HG02870 (cell line): ENCODE results near the gene SLCO1C1.
"Not testable (repeated sequence)": the region's sequence is repeated elsewhere in the genome, so short reads cannot be mapped to it uniquely, and the experiment has no call there.

Experiments used
- ATAC-seq: cut with Tn5 transposase; IDR thresholded peaks from one replicate; pipeline ENCODE4 v1.9.1; 2021; ENCODE audit warnings: mild to moderate bottlenecking, moderate library complexity; ENCODE audit not compliant: unreplicated experiment

Gene SLCO1C1

DNA sequence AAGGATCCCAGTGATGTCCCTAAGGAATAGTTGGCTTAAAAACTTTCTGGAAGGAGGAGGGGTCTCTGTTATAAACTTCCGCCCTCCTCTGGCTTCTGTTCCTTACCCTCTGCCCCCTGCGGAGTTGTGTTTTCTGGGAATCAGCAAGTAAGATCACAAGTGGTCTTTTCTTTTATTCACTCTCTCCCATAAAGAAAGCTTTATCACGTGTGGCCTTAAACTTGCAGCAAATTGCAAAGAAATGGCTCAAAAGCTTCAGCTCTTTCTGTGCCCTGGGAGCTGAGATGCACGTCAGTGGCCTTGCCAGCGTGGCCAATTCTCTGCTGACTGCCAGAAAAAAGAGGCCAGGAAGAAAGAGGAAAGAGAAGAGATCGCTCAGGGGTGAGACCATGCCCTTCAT is at the start of gene SLCO1C1:
Gene SLCO1C1, plus strand, starts transcription at position 101 of the 400 bp plus-strand sequence. CDS start 4,245 bp downstream, outside the sequence.
- ATAC-seq, result no peak

DNA sequence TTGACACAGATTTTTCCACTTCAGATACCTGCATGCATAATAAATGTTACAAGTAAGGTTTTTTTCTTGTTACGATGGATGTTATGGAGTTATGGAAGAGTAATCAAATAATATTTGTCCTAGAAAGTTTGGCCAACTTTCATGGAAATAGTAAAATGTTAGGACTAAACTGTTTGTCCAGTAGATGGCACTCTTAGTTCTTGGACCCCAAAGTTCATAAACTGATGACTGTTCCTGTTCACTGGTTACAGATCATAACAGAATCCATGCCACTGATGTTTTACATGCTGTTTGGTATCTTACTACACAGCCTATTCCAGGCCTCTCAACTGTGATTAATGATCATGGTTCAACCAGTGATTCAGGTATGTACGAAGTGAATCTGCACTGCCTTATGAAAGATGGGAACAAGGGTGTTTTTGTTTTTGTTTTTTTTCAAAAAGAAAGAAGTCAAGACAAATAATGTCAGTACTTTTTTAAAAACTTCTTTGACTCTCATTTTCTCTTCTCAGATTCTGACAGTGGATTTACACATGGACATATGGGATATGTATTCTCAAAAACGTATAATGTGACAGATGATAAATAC is 48.8 kb upstream of the SLCO1C1 start:
- no peak for ATAC-seq

DNA sequence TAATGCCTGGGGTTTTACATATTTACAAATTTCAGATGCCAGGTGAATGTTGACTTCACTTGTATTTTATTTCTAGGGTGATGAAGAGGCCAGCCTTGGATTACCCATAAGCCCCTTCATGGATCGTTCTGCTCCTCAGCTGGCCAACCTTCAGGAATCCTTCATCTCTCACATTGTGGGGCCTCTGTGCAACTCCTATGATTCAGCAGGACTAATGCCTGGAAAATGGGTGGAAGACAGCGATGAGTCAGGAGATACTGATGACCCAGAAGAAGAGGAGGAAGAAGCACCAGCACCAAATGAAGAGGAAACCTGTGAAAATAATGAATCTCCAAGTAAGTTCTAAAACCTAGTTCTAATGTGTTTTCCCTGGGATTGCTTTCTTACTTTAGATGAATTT is 41.3 kb upstream of the SLCO1C1 start:
- ATAC-seq, result no peak

DNA sequence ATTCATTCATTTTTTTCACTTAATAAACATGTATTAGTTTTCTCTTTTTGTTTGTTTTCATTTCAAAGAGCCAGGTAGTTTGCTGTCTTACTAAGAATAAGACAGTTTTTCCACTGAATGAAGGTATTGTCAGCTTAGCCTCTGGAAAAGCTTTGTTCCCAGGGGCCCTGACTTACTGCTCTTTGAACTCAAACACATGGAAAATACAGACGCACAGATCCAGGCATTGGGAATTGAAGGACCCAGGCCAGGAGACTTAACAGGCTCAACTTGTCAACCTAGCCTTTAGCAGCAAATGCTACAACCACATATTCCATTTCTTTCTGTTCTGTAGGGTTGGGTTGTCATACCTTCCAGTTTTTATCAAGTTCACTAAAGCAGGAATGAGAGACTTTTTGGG is 38.5 kb upstream of the SLCO1C1 start:
- ATAC-seq, result no peak

GRCh38 chr12:20657496-20657895 is 37.6 kb upstream of the SLCO1C1 start:
- no peak for ATAC-seq

- no peak for ATAC-seq
Measured at GRCh38 chr12:20681334-20681733, 13.8 kb upstream of the SLCO1C1 start.

- no peak for ATAC-seq
Measured at GRCh38 chr12:20696181-20696905, 1.2 kb downstream of the SLCO1C1 start.

- ATAC-seq, result no peak
Measured at GRCh38 chr12:20701106-20701505, 6.0 kb downstream of the SLCO1C1 start.

DNA sequence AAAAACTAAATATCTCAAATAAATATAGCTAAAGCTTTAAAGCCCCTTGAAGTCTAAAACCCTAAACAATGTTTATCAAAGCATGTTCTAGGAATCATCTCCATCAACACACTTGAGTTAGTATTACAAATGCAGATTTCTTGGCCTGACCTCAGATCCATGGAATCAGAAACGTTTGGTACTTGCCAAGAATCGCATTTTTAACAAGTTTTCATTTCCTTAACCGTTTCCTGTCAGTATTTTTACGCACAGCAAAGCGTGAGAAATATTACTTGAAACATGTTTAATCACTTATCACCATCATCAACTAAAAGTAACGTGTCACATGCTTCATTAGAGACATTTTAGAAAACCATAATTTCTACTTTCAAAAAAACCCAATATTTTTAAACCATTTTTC is 9.7 kb downstream of the SLCO1C1 start:
- no peak for ATAC-seq

- no peak for ATAC-seq
Measured at GRCh38 chr12:20711846-20712245, 16.7 kb downstream of the SLCO1C1 start.

GRCh38 chr12:20716037-20716436 is 20.9 kb downstream of the SLCO1C1 start:
- ATAC-seq, result no peak

GRCh38 chr12:20716985-20717384 is 21.9 kb downstream of the SLCO1C1 start:
- no peak for ATAC-seq

DNA sequence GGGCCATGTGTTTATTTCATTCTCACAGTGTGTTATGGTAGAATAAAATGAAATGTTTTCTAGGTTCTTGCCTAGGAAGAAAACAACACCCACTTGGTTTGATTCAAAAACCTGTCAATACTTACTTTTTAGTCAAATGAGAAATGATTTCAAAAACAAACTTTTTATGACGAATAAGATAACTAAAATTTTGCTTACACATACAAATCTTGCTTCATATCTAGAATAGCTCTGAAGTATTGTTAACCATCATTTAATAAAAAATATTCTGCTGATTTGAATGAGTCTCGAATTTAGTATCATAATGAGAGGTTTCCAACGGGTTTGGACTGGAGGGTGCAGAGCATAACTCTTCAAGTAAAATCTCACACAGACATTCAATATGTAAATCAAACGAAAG is 23.2 kb downstream of the SLCO1C1 start:
- ATAC-seq, result no peak

GRCh38 chr12:20722142-20722541 is 27.0 kb downstream of the SLCO1C1 start:
- ATAC-seq, result no peak

DNA sequence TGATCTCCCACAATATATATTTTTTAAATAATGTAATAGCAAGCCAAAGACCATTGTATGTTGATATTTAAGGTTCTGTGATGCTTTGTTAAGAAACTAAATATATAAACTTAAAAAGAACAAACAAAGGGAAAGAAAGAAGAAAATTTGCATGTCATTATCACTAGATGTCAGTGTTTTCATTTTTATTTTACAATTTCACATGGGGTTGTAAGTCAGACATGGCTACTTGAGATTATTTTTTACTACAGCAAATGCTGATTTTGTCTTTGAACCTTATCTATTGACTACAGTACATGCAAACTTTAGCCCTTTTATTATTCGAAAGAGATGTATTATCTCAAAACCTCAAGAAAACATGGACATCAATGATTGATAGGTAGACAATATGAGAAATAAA is 36.1 kb downstream of the SLCO1C1 start:
- ATAC-seq, result no peak

DNA sequence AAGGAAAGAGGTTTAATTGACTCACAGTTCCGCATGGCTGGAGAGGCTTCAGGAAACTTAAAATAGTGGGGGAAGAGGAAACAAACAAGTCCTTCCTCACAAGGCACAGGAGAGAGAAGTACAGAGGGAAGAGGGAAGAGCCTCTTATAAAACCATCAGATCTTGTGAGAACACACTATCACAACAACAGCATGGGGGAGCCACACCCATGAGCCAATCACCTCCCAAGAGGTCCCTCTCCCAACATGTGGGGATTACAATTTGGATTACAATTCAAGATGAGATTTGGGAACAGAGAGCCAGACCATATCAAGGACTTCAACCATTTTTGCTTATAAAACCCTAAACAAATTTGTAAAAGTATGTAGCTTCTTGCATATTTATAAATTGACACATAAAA is 45.8 kb downstream of the SLCO1C1 start:
- no peak for ATAC-seq

DNA sequence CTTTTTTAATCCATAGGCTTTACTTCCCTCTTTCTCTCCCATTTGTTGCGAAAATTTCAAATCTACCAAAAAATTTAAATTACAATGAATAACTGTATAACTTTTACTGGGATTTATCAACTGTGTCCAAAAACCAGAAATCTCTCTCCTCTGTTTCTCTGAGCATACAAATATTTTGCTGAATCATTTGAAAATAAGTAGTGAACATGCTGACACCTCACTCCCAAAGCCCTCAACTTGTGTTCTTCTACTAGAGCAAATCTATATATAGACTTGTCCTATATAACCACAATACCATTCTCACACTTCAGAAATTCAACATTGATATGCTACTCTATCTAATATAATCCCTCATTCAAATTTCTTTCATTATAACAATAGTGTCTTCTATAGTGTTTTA is 53.1 kb downstream of the SLCO1C1 start:
- no peak for ATAC-seq

DNA sequence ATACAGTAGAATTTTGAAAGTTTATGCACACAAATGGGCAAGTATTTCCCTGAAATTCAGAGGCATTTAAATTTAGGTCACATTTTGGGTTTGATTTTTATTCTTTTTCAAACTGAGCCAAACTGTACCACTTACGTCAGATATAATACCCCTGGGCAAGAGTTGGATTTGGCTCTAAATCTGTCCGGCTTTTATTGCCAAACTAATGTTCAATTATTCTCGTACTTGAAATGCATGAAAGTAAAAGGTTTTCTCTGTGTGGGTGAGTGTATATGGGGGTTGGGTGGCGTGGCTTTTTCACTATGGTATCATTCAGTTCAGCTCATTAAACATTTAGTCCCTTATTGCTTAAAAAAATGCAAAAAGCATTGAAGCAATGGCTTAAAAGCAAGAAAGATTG is 55.9 kb downstream of the SLCO1C1 start:
- ATAC-seq, result no peak

- ATAC-seq, result no peak
Measured at GRCh38 chr12:20777420-20777819, 82.3 kb downstream of the SLCO1C1 start.

- no peak for ATAC-seq
Measured at GRCh38 chr12:20778969-20779368, 83.8 kb downstream of the SLCO1C1 start.

DNA sequence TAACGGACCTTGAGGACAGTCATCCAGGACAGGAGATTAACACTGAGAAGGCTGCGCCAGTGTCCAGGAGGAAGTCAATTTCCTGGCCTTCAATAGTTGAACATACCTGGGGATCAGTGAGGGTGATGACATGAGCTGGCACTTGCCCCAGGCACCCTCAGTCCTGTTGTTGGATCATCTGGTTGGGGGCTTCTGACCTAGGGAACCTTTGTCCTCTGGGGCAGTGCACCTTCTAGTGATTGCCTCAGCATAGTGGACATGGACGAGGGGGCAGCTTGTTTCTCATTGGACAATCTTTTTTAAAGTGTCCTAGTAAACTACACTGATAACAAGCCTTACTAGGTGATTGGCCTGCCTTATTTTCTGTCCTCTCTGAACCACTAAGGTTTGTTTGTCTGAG is 84.8 kb downstream of the SLCO1C1 start:
- ATAC-seq, result not testable (repeated sequence)

DNA sequence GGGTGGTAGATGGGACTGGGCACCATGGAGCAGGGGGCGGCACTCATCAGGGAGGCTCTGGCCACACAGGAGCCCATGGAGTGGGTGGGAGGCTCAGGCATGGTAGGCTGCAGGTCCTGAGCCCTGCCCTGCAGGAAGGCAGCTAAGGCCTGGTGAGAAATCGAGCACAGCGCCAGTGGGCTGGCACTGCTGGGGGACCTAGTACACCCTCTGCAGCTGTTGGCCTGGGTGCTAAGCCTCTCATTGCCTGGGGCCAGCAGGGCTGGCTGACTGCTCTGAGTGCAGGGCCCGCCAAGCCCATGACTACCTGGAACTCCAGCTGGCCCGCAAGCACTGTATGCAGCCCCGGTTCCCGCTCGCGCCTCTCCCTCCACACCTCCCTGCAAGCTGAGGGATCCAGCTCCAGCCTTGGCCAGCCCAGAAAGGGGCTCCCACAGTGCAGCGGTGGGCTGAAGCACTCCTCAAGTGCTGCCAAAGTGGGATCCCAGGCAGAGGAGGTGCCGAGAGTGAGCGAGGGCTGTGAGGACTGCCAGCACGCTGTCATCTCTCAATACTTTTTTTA is 88.7 kb downstream of the SLCO1C1 start:
- not testable (repeated sequence) for ATAC-seq
